OCI-LY1 (cell line): ENCODE measurements around the gene UNC13D.

ENCODE experiments used
- CTCF ChIP-seq: fragments of 200-600 bp; sonication (generic), shearing (Covaris generic); IDR thresholded peaks from 2 replicates; pipeline ENCODE4 v1.5.1; 2017; ENCODE audit warnings: mild to moderate bottlenecking, antibody characterized with exemption, low read length, moderate library complexity, mixed read lengths
- EZH2 ChIP-seq: fragments of 200-600 bp; sonication (generic), shearing (Covaris generic); IDR thresholded peaks from 2 replicates; pipeline ENCODE4 v1.8.0; 2017; ENCODE audit warnings: borderline replicate concordance, mixed run types, mild to moderate bottlenecking, antibody characterized with exemption, low read length, moderate library complexity, mixed read lengths

- TF ChIP-seq CTCF = no peak
- TF ChIP-seq EZH2 = no peak
Observed at GRCh38 chr17:75823257-75824041, 20.8 kb downstream of the UNC13D start.
